GM18505 (cell line): Measurements from ENCODE around the gene GPR146.
"Not testable (repeated sequence)": the region's sequence is repeated elsewhere in the genome, so short reads cannot be mapped to it uniquely, and the experiment has no call there.

Experiments
- ATAC-seq: cut with Tn5 transposase; IDR thresholded peaks from one replicate; pipeline ENCODE4 v1.9.1; 2021; ENCODE audit not compliant: unreplicated experiment
- POLR2A ChIP-seq: IDR thresholded peaks from 4 replicates; pipeline ENCODE4 v1.6.1; 2011; ENCODE audit warnings: borderline replicate concordance; ENCODE audit not compliant: insufficient read depth, insufficient read length; ENCODE audit errors: extremely low read depth

Gene GPR146, protein sequence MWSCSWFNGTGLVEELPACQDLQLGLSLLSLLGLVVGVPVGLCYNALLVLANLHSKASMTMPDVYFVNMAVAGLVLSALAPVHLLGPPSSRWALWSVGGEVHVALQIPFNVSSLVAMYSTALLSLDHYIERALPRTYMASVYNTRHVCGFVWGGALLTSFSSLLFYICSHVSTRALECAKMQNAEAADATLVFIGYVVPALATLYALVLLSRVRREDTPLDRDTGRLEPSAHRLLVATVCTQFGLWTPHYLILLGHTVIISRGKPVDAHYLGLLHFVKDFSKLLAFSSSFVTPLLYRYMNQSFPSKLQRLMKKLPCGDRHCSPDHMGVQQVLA

DNA sequence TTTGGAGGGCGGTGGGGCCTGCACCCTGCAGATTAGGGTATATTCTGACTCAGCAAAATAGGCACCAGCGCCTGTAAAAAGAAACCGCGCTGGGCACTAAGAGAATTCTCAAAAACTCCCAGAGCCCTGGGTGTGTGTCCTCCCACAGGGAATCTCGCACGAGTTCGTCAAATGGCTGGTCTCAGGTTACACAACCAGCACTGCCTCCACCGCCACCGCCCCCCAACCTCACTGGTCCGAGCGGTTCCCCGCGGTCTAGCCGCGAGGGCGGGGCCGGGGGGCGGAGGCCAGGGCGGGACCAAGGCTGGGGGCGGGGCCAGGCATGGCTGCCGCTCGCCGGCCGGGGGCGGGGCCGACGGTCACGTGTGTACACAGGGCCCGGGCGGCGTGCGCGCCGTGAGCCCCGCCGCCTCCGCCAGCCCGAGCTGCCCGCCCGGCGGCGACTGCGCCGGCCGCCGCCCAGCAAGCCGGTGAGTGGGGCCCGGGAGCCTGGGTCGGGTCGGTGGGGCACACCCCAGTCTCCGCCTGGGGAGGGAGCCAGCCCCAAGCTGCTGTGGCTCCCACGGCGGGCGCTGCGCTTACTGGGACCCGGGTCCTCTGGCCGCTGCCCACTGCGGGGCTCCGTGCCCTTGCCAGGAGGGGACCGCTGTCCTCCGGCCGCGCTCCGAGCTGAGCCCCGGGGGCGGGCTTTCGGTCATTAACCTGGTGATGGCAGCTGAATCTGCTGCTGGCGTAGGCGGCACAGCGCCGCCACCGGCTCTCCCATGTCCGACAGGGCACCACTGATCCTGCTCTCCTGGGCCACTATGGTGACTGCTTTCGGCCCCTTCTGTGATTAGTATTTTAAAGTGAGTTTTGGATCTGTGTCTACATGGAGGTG is at the start of gene GPR146:
TSS of gene GPR146 (plus strand) at position 358 of the 880 bp plus-strand sequence. CDS start 12,970 bp downstream, outside the sequence.
- TF ChIP-seq POLR2A, result peak; percentile 25
- peak; percentile 85 for ATAC-seq

DNA sequence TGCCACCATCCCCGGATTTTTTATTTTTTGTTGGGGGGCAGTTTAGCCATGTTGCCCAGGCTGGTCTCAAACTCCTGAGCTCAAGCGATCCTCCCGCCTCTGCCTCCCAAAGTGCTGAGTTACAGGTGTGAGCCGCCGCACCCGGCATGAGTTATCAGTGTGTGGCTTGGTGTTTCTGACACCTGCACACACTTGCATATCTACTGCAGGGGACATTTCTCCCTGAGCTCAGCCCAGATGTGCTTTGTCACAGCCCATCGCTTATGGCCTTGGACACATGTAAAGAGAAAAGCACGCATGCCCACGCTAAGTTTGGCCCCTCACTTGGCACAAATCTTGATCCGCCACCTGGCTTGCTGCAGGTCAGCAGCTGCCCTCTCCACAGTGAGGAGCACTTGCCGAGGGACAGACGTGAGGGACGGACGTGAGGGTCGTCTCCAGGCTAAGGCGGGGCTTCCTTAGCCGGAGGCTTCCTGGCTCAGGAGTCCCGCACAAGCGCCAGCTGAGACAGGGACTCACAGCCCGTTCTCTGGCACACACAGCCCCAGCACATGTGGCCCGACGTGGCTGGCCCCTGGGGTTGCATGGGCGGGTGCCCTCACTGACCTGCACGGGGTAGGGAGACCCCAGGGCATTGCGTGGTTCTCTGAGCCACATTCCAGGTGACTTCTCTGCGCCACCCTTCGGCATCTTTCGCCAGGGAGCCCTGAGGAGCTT is 49.6 kb upstream of the GPR146 start:
- TF ChIP-seq POLR2A, result no peak
- no peak for ATAC-seq

DNA sequence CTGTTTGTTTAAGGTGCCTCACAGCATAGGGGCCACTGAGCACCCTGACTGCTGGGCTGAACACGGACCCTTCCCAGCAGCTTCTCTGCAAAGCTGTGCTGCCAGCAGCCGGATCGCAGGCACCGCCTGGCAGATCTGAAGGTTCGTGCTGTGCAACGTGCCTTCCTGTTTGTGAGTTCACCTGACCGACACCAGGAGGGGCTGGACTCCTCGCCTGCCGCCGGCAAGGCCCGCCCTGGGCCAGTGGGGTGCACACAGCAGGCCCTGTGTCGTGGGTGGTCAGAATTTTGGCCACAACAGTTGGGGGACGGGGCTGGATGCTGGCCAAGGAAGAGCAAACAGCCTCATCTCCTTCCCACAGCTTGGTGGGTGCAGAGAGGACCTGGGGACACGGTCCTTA is 48.8 kb upstream of the GPR146 start:
- ATAC-seq, result no peak
- TF ChIP-seq POLR2A, result no peak

DNA sequence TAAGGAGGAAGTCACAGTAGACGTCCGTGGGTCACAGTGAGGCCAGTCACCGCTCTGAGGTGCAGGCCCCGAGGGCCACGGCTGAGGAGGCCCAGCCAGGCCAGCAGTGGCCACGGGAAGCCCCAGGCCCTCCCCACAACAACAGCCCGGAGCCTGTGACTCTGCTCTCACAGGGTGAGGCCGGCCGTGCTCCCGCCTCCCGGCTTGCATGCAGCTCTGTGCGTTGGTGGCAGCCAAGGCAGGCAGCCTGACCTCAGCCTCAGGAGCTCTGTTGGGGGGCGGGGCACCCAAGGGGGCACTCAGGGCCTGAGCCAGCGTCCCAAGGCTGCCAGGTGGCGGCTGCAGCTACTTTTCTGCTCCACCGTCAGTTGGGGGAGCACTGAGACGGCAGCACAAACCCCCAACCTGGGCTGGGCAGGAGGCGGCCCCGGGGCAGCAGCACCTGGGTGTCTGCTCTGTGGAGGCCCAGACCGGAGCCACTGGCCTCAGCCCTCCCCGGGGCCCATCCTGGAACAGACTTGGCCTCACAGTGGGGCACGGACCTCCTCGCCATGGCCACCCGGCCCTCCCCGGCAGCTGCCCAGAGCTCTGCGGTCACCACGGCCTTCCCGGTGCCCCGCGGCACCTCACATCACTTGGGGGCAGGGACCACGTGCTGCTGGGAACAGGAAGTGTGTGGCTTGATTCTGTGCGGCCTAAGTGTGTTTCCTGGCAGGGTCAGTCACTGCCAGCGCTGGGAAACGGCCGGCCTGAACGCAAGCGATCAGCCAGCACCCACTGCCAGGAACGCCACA is 48.1 kb upstream of the GPR146 start:
- ATAC-seq, result no peak
- TF ChIP-seq POLR2A, result no peak

DNA sequence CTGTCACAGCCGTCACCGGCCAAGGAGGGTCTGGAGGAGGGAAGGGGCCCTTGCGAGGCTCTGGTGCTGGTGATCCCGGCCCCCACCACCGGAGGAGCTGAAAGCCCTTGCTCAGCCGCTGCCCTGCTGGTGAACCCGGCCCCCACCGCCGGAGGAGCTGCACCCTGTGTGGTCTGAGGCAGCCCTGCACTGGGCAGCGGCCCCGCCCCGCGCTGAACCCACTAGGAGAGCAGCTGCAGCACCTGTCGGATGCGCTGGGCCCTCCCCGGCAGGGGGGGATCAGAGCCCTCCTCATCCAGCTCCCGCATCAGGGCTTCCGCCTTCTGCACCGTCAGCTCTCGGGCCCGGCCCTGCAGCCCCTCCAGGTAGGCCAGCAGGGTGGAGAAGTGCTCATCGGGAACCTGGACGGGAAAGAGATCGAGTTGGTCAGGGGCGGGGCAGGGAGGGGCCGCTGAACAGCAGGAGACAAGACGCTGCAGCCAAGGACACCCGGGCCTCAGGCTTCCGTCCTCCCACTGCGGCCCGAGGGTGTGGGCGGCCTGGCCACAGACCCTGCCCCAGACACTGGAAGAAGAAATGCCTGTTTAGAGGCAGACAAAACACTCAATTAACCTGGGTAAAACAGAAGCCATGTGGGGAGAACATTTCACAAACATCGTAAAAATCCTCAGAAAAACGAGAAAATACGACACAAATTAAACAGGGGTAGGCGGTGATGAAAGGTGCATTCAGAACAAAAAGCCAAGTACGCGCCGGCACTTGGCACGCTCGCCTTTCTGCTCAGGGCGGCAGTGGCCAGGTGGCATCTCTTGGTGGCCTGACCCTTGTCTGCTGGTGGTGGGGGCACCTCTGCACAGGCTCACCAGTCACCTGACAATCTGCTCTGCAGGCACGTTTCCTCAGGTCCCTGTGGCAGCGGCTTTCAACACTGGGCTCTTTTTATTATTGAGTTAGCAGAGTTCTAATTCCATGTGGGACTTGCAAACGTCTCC is 46.6 kb upstream of the GPR146 start:
- no peak for ATAC-seq
- TF ChIP-seq POLR2A, result no peak

DNA sequence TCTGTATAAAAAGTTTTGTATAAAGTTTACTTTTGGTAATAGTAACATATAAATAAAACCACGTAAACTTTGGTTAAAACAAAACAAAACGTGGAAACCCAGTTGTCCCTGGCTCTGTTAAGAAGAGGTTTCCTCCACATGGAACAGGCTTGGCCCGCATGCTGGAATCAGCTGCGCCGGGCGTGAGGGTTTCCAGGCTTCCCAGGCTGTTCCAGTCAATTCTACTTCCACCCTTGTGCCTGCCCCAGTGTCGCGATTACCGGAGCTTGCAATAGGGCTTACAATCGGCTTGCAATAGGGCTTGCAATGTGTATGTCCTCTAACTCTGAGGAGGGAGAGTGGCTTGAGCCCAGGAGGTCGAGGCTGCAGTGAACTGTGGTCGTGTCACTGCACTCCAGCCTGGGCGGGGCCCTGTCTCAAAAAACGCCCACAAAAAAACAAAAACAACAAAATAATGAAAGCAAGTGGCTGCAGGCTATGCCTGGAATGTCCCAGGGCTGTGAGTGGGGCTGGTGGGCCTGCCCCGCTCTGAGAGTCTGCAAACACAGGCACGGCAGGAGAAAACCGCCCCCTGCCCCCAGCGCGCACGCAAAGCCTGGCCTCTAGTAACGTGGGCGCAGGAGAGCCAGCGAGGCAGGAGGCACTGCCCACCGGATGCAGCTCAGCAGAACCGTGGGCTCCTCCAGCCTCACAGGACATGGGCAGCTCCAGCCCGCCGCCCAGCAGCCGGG is 45.0 kb upstream of the GPR146 start:
- TF ChIP-seq POLR2A, result no peak
- no peak for ATAC-seq

DNA sequence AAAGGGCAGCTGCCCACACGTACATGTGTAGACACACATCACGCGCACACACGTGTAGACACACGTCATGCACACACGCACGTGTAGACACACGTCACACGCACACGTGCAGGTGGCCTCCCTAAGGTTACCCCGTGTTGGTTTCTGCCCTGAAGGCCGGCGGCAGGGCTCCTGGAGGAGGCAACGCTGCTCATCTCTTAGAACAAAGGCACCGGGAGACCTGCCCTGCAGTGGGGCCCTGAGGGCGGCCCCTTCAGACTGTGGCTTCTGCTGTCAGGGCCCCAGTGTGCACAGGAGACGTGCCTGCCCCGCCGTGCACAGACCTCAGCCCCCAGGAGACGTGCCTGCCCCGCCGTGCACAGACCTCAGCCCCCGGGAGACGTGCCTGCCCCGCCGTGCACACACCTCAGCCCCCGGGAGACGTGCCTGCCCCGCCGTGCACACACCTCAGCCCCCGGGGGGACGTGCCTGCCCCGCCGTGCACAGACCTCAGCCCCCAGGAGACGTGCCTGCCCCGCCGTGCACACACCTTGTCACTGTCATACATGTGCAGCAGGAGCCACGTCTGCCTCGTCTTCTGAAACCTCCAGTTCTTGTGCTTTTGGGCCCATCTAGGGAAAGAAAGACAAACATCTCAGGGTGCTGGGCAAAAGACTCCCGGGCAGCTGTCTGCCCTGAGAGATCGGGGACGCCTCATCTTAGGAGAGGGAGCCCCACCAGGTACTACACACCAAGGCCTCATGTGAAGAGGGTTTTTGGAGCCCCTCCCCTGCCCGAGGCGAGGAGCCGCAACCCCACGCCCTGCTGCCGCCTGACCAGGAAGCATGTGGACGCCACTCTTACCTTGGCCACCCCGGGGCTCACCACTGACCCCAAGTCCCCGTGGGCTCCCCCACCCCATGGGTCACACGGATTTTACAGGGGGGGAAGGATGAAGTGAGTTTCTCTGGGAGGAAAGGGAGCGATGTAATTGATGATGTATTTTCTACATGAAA is 44.1 kb upstream of the GPR146 start:
- ATAC-seq, result no peak
- TF ChIP-seq POLR2A, result no peak

DNA sequence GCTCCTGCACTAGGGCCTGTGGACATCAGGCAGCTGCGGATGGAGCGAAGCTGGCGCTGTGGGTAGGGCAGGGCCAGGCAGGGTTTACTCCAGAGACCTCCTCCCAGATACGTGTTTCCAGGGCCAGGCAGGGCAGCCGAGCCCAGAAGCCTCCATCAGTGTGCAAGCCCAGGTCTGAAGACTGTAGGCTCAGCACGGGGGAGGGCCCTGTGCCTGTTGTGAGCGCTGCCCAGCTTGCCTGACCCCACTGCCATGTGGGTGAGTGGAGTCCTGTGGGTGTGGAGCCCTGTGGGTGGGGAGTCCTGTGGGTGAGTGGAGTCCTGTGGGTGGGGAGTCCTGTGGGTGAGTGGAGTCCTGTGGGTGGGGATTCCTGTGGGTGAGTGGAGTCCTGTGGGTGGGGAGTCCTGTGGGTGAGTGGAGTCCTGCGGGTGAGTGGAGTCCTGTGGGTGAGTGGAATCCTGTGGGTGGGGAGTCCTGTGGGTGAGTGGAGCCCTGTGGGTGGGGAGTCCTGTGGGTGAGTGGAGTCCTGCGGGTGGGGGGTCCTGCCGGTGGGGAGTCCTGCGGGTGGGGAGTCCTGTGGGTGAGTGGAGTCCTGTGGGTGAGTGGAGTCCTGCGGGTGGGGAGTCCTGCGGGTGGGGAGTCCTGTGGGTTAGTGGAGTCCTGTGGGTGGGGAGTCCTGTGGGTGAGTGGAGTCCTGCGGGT is 43.1 kb upstream of the GPR146 start:
- not testable (repeated sequence) for ATAC-seq

DNA sequence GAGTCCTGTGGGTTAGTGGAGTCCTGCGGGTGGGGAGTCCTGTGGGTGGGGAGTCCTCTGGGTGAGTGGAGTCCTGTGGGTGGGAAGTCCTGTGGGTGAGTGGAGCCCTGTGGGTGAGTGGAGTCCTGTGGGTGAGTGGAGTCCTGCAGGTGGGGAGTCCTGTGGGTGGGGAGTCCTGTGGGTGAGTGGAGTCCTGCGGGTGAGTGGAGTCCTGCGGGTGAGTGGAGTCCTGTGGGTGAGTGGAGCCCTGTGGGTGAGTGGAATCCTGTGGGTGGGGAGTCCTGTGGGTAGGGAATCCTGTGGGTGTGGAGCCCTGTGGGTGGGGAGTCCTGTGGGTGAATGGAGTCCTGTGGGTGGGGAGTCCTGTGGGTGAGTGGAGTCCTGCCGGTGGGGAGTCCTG is 42.3 kb upstream of the GPR146 start:
- not testable (repeated sequence) for ATAC-seq

DNA sequence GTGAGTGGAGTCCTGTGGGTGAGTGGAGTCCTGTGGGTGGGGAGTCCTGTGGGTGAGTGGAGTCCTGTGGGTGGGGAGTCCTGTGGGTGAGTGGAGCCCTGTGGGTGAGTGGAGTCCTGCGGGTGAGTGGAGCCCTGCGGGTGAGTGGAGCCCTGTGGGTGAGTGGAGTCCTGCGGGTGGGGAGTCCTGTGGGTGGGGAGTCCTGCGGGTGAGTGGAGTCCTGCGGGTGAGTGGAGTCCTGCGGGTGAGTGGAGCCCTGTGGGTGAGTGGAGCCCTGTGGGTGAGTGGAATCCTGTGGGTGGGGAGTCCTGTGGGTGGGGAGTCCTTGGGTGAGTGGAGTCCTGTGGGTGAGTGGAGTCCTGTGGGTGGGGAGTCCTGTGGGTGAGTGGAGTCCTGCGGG is 41.9 kb upstream of the GPR146 start:
- ATAC-seq, result not testable (repeated sequence)
